Erythroblast (primary cell): ENCODE data around the gene CTNNA1.

Experiments used
- DNase-seq, 2 experiments: peaks; one replicate each; lab custom pipeline; 2025; lab: John Stamatoyannopoulos, UW
- GATA1 ChIP-seq: IDR thresholded peaks from 2 replicates; pipeline ENCODE4 v1.6.1; 2011; ENCODE audit warnings: low read depth, mild to moderate bottlenecking, control low read depth, low read length, moderate library complexity
- POLR2A ChIP-seq: IDR thresholded peaks from 2 replicates; pipeline ENCODE4 v1.6.1; 2011; ENCODE audit warnings: mild to moderate bottlenecking, low read length

The CTNNA1 gene

GRCh38 chr5:138953387-138954256 is 200.4 kb downstream of the CTNNA1 start:
- TF ChIP-seq GATA1 (no peak), POLR2A (peak; percentile 25)
- peak; percentile 61 to 67 for DNase-seq

GRCh38 chr5:138954257-138955012 is 201.2 kb downstream of the CTNNA1 start:
- no peak for TF ChIP-seq POLR2A
- DNase-seq, result no peak

- TF ChIP-seq POLR2A (no peak), GATA1 (no peak)
- DNase-seq, result no peak
Observed at GRCh38 chr5:138955013-138955660, 201.9 kb downstream of the CTNNA1 start.

GRCh38 chr5:138955671-138956295 is 202.6 kb downstream of the CTNNA1 start:
- TF ChIP-seq GATA1 (no peak), POLR2A (no peak)
- DNase-seq, result no peak

DNA sequence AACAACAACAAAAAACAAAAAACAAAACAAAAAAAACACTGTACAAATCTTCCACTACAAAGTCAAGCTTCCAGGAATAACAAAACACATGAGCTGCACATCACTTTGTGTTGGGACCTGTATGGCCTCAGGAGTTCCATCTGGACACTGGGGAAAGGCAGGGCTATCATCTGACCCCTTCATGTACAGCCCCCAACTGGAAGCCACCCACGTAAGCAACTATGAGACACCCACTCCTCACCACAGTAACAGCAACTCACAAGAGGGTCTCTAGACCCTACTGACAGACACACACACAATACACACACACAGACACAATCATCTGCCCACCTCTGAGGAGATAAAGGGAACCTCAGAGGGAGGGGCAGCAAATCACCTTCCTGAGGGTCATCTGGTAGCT is 203.6 kb downstream of the CTNNA1 start:
- TF ChIP-seq POLR2A (no peak), GATA1 (no peak)
- DNase-seq, result no peak

DNA sequence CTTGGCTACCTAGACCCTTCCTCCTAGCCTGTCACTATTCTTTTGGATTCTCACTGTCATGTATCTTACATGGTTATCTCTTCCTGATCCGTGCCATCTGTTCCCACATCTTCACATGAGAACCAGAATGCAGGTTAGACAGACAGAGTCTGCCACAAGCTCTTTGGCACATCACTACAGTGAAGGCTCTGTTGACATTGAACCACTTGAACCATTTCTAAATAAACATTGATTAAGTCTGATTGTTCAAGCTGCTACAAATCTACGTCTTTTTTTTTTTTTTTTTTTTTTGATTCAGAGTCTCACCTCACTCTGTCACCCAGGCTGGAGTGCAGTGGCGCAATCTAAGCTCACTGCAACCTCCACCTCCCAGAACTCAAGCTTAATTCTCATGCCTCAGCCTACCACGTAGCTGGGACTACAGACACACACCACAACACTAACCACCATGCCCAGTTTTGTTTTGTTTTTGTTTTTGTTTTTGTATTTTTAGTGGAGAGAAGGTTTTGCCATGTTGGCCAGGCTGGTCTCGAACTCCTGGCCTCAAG is 207.0 kb downstream of the CTNNA1 start:
- no peak for DNase-seq
- TF ChIP-seq POLR2A (no peak), GATA1 (no peak)

DNA sequence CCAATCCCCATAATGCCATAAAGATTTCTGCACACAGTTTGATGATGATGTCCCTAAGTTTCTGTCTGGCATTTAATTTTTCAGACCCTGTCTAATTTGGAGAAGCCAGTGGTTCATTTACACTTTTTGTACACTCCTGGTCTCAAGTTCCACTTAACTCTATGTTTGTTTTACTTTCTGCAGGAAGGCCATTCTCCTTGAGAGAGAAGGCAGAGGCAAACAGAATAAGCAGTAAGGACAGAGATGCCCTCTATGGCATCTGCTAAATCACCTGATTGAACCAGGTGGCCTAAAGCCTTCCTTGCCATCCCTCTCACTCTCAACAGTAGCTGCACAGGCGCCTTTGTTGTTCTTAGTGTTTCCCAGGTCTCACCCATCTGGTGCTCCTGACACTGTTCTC is 208.0 kb downstream of the CTNNA1 start:
- no peak for DNase-seq
- no peak for TF ChIP-seq GATA1
- TF ChIP-seq POLR2A, result no peak

DNA sequence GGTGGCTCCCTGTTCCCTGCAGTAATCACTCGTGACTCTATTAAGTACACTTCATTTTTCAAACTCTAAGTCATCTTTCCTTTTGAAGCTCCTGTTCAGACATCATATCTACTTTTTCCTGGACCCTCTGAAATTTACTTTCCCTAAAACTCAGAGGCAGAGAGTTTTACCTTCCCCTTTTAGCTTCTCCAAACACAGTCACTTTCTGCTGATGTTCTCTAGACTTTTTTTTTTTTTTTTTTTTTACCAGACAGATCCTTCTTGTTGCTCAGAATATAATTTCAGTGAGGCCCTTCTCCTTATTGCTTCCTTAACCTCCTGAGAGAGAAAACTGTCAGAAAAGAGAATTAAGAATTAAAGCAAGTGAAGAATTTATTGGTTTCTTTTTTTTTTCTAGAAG is 208.5 kb downstream of the CTNNA1 start:
- no peak for DNase-seq
- no peak for TF ChIP-seq GATA1
- TF ChIP-seq POLR2A, result no peak

- no peak for DNase-seq
- TF ChIP-seq GATA1 (no peak), POLR2A (no peak)
Observed at GRCh38 chr5:138962614-138963370, 209.6 kb downstream of the CTNNA1 start.

DNA sequence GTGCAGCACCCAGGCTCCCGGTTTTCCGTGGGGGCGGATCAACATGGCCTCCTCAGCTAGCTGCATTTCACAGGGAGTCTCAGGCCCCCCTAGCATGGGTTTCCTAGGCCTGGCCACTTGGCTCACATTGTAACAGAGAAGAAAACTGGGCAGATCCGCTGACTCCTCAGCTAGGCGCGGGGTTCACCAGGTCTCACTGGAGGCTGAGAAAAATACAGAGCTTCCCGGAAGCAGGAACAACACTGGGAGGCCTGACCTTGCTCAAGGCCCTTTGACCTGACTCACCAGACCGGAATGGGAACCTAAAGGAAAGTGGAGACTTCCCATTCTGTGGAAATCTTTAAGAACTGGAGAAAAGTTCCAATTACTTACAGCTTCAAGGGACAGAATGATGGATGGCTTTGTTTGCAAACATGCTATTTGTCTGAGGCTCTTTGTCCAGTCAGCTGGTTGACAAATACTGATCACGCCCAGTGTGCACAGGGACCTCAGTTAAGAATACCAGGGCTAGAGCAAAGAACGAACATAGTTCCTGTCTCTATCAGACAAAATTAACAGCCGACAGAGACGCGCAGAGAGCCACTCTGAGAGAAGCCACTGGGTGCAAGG is 210.6 kb downstream of the CTNNA1 start:
- TF ChIP-seq GATA1 (no peak), POLR2A (no peak)
- no peak for DNase-seq

GRCh38 chr5:138964647-138965201 is 211.5 kb downstream of the CTNNA1 start:
- DNase-seq, result no peak
- no peak for TF ChIP-seq POLR2A
- TF ChIP-seq GATA1, result no peak

- DNase-seq, result no peak
- no peak for TF ChIP-seq POLR2A
- no peak for TF ChIP-seq GATA1
Observed at GRCh38 chr5:138965626-138966025, 212.4 kb downstream of the CTNNA1 start.
